GM19035 (cell line): ENCODE results near the gene POGZ.
"Not testable (repeated sequence)": the region's sequence is repeated elsewhere in the genome, so short reads cannot be mapped to it uniquely, and the experiment has no call there.

Source experiments
- ATAC-seq: cut with Tn5 transposase; IDR thresholded peaks from one replicate; pipeline ENCODE4 v1.9.1; 2021; ENCODE audit not compliant: unreplicated experiment

Gene POGZ

DNA sequence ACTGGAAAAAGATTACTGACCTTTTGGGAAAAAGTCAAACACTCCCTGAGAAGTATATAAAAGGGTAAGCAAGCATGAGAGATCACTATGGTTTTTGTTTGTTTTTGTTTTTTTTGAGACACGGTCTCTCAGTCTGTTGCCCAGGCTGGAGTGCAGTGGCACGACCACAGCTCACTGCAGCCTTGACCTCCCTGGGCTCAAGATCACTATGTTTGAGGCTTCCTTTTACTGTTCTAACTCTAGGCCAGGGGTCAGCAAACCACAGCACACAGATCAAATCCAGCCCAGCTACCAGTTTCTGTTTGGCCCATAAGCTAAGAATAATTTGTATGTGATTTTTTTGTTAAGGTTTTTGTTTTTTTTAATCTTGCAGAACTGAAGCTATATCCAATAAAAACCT, 34.2 kb downstream of the POGZ start:
- ATAC-seq: no peak

GRCh38 chr1:151419819-151420218, 39.5 kb downstream of the POGZ start:
- no peak for ATAC-seq

DNA sequence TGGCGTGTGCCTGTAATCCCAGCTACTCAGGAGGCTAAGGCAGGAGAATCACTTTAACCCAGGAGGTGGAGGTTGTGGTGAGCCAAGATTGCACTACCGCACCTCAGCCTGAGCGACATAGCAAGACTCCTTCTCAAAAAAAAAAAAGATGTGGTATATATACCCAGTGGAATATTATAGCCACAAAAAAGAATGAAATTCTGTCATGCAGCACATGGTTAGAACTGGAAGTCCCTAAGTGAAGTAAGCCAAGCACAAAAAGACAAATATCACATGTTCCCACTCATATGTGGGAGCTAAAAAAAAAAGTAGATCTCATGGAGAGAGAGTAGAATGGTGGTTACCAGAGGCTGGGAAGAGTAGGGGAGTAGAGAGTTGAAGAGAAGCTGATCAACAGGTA, 41.2 kb downstream of the POGZ start:
- ATAC-seq: no peak

- ATAC-seq: no peak
Observed at GRCh38 chr1:151416231-151416630, 43.1 kb downstream of the POGZ start.

DNA sequence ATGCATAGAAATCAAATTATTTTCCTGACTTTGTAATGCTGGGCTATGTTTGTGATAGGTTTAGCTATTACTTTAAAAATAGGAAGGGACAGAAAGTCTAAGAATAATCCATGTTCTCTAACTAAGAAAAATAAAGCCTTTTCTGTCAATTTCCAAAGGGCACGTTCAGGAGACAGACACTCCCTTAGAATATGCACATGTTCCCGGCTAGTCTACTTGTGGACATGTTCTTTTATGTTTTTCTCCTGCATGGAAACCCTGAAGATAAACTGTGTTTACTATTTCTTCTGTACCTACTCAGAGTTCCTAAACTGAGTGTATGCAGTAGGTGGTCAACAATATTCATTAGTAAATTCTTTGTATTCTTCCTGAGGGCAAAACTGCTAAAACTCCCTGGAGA, 47.4 kb downstream of the POGZ start:
- ATAC-seq: no peak

- ATAC-seq: no peak
Observed at GRCh38 chr1:151408891-151409290, 50.4 kb downstream of the POGZ start.

DNA sequence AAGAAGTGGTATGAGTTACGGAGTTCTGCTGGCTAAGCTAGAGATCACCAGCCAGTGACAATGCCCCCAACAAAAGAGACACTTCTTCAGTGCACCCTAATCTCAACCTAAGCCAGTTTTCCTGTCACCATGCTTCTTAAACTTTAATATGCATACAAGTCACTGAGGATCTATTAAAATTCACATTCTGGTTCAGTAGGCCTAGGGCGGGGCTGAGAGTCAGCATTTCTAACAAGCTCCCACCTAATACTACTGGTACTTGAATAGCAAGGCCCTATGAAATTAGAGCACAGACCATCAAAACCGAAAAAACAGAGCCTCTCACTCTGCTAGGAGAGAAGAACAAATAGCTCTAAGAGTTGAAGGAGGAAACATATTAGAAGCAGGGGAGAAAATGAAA, 52.0 kb downstream of the POGZ start:
- no peak for ATAC-seq

GRCh38 chr1:151406176-151406575, 53.1 kb downstream of the POGZ start:
- no peak for ATAC-seq

DNA sequence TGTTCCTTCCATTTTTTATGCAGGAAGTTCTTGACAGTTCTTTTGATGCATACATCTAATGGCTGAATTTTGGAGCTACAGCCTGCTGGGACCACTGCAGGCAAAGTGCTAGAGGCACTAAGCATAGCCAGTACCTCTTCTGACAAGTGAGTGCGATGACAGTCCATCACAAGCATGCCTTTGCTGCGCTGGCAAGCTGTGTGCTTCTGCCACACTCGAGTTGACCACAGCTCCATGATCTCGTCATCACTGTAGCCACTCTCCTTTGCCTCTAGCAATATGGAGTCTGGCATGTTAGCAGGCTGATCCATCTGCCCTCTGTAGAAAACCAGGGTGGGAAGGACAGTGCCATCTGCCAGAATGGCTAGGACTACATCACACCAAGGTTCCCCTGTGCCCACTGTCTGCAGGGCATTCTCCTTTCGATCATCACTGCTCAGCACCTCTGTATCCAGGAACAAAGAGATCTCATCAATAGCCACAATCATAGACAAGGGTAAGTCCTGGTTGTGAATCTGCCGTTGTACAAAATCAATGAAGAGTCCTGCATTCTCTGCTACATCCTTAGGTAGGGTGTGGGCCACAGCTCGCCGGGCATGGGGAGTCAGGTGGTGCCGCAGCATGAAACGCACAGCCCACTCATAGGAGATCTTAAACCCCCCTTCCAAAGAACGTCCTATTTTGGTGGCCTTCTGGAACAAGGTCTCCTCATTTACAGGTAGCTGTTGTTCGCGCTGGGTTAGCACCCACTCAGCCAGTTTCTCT, 53.9 kb downstream of the POGZ start:
- no peak for ATAC-seq

DNA sequence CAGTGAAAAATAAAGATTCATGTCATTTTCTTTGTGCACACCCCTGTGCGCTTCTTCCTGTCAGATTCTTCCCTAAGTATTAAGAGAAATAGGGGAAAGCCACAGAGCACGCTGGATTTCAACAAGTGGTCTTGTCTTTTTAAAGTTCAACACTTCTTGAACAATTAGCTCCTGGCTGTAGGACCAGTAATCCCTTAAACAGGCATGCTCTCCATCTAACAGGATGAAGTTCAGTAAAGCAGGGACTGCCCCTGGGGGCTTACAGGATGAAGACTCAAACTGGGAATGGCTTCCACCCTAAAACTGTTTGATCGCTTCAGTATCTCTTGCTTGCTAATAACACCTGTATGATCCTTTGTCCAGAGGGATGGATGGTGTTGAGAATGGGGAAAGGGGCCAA, 55.7 kb downstream of the POGZ start:
- no peak for ATAC-seq

DNA sequence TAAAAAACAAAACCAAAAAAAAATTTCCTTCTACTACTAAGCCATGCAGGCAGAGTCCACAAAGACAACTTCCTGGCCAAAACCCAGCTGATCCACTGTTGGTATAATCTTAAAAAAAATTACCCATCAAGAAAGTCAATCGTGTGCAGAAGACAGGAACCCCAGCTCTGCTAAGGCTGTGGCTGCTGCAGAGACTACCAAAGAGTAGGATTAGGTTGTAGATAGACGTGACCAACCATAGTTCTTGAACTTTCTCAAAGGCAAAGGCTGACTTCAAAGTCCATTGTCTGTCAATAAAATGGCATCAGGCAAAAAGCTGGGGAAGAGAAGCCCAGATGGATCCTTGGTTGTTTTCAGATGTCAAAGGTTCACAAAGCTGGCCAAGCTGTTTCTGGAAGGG, 56.5 kb downstream of the POGZ start:
- no peak for ATAC-seq

GRCh38 chr1:151401860-151402259, 57.4 kb downstream of the POGZ start:
- no peak for ATAC-seq

DNA sequence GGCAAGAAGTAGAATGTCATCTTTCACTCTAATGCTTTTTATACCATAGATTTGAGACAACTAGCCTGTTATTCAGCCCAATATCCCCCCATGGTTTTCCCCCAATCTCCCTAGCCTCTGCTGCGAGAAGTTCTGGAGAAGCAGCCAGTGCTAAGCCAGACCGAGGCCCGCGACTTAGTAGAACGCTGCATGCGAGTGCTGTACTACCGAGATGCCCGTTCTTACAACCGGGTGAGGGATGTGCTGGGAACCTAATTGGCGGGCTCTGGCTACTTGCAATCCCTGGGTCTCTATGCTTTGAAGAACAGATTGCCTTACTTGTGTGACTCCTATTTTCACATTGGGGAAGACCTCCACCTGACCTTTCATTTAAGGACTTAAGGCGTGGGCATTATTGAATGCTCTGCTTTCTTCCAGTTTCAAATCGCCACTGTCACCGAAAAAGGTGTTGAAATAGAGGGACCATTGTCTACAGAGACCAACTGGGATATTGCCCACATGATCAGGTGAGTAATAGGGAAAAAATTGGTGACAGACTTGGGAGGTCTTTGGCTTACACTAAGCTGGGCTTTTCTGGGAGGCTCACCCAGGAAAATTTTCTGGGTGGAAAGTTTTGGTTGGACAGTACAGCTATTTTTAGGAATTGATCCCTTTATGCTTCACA, 58.0 kb downstream of the POGZ start:
- no peak for ATAC-seq

DNA sequence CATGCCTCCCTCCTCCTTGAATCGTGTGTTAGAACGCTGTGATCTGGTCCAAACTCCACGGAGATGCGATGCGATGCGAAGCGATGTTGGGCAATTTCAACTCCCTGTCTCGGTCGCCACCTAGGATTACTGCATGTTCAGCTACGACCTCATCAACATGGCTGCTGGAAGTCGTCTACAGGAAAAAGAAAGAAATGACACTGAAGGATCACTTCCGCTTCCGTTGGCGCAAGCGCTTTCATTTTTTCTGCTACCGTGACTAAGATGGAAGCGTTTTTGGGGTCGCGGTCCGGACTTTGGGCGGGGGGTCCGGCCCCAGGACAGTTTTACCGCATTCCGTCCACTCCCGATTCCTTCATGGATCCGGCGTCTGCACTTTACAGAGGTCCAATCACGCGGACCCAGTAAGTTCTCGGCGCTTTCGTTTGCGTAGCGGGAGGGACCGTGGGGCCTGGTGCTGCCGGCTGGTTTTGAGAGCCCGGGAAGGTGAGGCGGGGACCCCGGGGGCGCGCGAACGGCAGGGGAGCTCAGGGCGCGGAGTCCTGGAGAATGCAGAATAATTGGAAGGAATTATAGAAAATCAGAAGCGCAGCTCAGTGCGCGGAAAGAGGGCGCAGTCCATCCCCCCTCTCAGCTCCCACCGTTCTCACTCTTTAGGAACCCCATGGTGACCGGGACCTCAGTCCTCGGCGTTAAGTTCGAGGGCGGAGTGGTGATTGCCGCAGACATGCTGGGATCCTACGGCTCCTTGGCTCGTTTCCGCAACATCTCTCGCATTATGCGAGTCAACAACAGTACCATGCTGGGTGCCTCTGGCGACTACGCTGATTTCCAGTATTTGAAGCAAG, 59.7 kb downstream of the POGZ start, which contains the start of gene PSMB4:
Gene PSMB4, plus strand, starts transcription at position 250 of the 848 bp plus-strand sequence. Its CDS starts 15 bp downstream, at position 265.
- peak; percentile 81 for ATAC-seq

DNA sequence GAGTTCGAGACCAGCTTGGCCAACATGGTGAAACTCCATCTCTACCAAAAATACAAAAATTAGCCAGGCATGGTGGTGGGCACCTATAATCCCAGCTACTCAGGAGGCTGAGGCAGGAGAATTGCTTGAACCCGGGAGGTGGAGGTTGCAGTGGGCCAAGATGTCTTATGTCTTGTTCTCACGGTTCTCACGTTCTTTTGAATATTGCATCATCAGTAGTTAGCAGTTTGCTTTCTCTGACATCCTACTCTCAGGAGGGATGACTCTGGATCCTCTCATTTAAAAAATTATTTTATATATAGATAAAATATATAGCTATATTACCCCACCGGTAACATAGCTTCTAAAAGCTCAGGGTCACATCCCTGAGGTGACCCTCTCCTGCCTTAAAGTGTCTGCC, 63.0 kb downstream of the POGZ start:
- not testable (repeated sequence) for ATAC-seq

GRCh38 chr1:151393583-151393982, 65.7 kb downstream of the POGZ start:
- ATAC-seq: no peak

DNA sequence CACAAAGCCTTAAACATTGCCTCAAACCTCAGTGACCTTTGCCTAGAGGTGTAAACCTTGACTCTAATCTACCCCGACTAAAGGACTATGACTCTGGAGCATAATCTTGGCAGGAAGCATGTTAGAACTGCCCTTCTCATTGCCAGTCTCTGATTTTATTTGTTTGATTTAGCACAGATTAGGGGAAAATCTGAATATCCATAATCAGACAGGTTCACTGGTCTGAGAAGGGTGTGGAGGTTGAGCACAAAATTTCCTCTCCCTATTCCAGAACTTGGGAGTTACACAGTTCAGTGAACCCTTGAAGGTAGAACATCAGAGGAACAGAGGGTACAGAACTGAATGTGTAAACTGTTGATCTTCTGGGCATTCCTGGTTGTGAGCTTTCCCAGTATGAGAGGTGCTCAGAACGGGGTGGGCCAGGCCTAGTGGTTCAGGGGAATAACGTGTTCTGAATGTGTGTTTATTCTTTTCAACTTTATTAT, 68.2 kb downstream of the POGZ start:
- ATAC-seq: no peak

- ATAC-seq: not testable (repeated sequence)
Observed at GRCh38 chr1:151390221-151391078, 68.8 kb downstream of the POGZ start.

GRCh38 chr1:151386002-151386401, 73.3 kb downstream of the POGZ start:
- ATAC-seq: no peak

GRCh38 chr1:151384584-151384983, 74.7 kb downstream of the POGZ start:
- ATAC-seq: no peak
